ENCODE data around the gene CTXND2.
"Not testable (repeated sequence)": the region's sequence is repeated elsewhere in the genome, so short reads cannot be mapped to it uniquely, and the experiment has no call there.

CTXND2 gene

GRCh38 chr1:150887018-150887417 lies at the start of gene CTXND2:
Gene CTXND2 (plus strand): TSS chr1:150887136. CDS start chr1:150912315, 25,179 bp downstream.
- DNase-seq (ENCODE audit: low spot score) = no peak

- DNase-seq (ENCODE audit: low spot score) = not testable (repeated sequence)
Observed at GRCh38 chr1:150840850-150841249, 46.1 kb upstream of the CTXND2 start.

- DNase-seq (ENCODE audit: low spot score) = no peak
Observed at GRCh38 chr1:150841626-150842025, 45.3 kb upstream of the CTXND2 start.

DNA sequence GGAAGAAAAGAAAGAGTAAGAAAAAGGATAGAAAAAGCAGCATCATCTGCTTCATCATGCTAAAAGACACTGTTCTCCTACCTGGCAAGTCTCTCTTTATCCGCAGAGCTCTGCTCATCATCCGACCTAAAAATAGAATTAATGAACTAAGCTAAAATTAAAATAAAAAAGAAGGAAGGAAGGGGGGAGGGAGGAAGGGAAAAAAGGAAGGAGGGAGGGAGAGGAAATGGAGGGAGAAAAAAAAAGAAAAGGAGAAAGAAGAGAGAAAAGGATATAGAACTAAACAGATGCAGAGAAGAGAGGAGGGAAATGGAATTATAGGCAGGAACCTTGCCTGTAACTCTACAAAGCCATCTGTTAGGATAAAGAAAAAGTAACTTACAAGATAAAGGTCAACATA lies 44.6 kb upstream of the CTXND2 start:
- no peak for DNase-seq (ENCODE audit: low spot score)

GRCh38 chr1:150842964-150843363 lies 44.0 kb upstream of the CTXND2 start:
- DNase-seq (ENCODE audit: low spot score) = no peak

DNA sequence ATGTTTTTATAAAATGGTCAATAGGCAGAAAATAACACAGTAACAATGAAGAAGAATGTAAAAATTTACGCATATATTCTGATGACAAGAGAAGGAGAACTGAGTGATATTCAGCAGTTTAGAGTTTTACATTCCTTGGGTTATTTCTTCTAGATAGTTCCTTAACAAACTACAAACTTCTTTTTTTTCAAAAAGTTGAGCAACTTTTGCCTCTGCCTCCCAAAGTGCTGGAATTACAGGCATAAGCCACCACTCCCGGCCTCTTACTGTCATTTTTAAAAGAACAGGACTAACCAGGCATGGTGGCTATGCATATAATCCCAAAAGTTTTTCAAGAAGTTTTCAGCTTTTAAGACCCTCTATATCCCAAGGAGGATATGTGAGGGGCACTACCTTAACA lies 43.5 kb upstream of the CTXND2 start:
- DNase-seq (ENCODE audit: low spot score) = no peak

GRCh38 chr1:150846473-150847146 lies 40.3 kb upstream of the CTXND2 start:
- DNase-seq (ENCODE audit: low spot score) = no peak

GRCh38 chr1:150850801-150851362 lies 36.1 kb upstream of the CTXND2 start:
- not testable (repeated sequence) for DNase-seq (ENCODE audit: low spot score)

DNA sequence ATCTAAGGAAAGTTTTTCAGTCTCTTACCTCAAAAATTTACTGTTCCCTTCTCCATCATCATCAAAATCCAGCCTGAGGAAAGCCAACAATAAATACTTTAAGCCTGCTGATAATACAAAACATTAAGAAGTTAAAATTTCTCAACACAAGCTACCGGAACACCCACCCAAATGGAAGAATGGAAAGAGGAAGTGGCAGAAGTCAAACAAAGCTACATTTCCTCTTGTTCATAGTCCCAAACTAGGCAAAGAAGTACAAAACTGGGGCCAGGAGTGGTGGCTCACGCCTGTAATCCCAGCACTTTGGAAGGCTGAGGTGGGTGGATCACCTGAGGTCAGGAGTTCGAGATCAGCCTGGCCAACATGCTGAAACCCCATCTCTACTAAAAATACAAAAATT lies 34.2 kb upstream of the CTXND2 start:
- DNase-seq (ENCODE audit: low spot score) = peak; percentile 38

DNA sequence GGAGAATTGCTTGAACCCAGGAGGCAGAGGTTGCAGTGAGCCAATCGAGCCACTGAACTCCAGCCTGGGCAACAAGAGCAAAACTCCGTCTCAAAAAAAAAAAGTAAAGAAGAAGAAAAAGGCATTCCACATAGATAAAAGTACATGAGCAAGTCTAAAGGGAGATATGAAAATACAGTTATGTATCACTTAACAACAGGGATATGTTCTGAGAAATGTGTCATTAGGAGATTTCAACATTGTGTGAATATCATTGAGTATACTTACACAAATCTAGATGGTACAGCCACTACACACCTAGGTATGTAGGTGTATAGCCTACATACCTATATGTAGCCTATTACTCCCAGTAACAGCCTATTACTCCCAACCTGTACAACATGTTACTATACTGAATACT lies 23.2 kb upstream of the CTXND2 start:
- DNase-seq (ENCODE audit: low spot score) = no peak

GRCh38 chr1:150864200-150864599 lies 22.7 kb upstream of the CTXND2 start:
- DNase-seq (ENCODE audit: low spot score) = not testable (repeated sequence)

- DNase-seq (ENCODE audit: low spot score) = no peak
Observed at GRCh38 chr1:150869683-150870082, 17.3 kb upstream of the CTXND2 start.

- no peak for DNase-seq (ENCODE audit: low spot score)
Observed at GRCh38 chr1:150872572-150872971, 14.4 kb upstream of the CTXND2 start.

DNA sequence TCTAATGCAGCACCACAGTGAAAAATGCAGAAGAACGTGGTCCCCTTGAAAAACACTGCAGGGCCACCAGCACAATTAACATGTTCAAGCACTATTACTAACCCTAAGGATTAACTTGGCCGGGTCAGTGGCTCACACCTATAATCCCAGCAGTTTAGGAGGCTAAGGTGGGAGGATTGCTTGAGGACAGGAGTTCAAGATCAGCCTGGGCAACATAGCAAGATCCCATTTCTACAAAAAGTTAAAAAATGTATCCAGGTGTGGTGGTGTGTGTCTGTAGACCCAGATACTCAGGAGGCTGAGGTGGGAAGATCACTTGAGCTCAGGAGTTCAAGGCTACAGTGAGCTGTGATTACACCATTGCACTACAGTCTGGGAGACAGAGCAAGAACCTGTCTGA lies 13.4 kb upstream of the CTXND2 start:
- no peak for DNase-seq (ENCODE audit: low spot score)

DNA sequence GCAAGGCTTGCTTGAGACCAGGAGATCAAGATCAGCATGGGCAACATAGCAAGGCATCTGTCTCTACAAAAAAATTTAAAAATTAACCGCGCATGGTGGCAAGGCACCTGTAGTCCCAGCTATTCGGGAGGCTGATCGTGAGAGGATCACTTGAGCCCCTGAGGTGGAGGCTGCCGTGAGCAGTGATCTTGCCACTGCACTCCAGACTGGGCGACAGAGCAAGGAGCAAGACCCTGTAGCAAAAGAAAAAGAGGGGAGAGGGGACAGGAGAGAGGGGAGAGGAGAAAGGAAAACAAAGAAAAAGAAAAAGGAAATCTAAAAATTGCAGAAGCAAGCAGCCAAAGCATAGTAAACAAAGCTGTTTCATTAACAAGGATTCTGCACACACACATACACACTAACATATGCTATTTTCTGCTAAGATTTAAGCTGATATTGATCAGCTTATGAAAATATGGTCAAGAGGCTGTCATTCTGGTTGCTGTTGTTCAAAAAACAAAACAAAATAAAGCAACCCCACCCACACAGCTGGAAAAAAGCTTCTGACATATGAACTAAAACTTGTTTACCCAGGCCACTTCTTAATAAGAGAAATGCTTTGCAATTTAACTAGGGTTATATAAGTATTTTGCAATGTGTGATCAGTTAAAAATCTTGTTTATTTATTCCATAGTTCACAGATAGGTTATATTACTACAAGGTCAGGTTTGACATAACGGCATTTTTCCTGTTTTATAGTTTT lies 12.3 kb upstream of the CTXND2 start:
- DNase-seq (ENCODE audit: low spot score) = peak; percentile 20

DNA sequence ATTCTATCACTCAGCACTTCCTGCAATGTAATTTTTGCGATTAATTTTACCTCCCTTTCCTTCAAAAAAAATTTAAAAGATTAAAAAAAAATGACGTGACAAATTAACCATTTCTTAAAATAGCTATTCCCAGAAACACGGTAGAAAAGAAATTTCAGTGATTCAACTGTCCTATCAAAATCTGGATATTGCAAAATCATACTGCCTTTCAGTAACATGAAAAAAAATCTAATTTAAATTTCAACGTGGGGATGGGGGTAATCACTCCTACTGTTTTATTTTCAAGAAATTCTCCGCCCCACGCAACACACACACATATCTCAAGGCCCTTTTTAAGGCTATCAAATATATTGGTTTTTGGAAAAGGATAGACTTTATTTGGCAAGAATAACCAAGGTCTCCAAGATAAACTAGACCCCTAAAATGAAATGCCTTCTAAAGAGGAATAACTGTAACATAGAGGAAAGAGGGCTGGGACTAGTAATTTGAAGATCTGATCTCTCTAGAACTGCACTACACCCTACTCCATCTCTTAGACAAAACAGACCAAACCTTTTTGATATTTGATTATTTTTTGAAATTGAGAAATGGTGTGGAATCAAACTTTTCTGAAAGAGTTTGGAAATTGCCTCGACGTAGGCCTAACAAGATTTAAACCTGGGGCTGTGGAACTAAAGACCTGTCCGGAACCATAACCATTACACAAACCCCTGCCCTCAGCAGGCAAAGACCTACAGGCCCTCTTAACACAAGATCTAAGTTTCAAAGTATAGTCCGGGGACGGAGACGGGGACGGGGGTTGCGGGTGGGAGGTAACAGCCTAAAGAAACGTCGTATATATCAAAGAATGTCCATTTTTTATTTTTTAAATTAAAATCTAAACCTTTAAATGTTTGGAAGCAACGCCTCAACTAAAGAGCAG lies 11.5 kb upstream of the CTXND2 start:
- DNase-seq (ENCODE audit: low spot score) = peak; percentile 46

GRCh38 chr1:150876119-150876454 lies 10.8 kb upstream of the CTXND2 start:
- DNase-seq (ENCODE audit: low spot score) = peak; percentile 52

DNA sequence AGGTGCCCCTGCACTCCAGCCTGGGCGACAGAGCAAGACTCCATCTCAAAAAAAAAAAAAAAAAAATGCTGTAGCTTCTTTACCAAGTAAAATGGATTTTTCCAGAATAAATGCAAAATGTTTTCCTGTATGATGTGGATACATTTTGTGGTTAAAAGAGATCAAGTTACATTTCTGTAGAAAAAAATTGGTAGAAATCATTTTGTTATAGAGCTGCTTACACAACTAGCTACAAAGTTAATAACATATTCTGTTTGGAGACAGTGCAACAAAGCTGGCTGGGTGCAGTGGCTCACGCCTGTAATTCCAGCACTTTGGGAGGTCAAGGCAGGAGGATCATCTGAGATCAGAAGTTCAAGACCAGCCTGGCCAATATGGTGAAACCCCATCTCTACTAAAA lies 8.0 kb upstream of the CTXND2 start:
- not testable (repeated sequence) for DNase-seq (ENCODE audit: low spot score)

DNA sequence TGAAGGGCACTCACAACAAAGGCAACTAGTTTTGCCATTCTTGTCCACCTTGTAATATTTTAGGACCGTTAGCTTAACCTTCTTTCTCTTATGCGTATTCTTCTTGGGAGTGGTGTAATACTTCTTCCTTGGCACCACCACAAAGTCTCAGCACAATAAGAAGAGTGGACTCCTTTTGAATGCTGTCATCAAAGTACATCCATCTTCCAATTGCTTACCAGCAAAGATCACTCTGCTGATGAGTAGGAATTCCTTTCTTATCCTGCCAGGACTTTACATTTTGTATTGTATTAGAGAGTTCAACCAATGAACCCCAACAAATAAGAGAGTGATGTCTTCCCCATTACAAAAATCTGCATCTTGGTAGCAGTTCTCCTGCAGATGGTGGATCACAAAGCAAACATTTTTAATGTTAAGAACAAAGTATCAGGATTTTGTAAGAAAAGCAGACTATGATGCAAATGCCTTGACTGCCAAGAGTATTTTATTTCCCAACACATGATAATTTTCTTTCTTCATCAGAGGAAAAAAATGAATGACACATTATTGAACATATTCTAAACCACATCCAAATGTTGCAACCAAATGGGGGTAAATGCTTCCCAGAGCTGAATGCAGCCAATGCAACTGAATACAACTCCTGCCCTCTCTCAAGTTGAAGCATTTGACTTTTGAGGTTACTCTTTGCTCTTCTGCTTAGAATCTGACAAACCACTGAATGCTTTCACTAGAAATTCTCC lies 5.4 kb upstream of the CTXND2 start:
- no peak for DNase-seq (ENCODE audit: low spot score)

GRCh38 chr1:150883121-150883520 lies 3.8 kb upstream of the CTXND2 start:
- not testable (repeated sequence) for DNase-seq (ENCODE audit: low spot score)

- no peak for DNase-seq (ENCODE audit: low spot score)
Observed at GRCh38 chr1:150888727-150889126, 1.8 kb downstream of the CTXND2 start.

- DNase-seq (ENCODE audit: low spot score) = no peak
Observed at GRCh38 chr1:150890033-150890416, 3.1 kb downstream of the CTXND2 start.
